PC-3 (cell line): ENCODE results near the gene ANK2.

Experiments
- EZH2 ChIP-seq: fragments of 300-600 bp; sonication (generic); IDR thresholded peaks from one replicate; pipeline ENCODE4 v1.6.1; 2017; ENCODE audit warnings: antibody characterized with exemption, mild to moderate bottlenecking, low read length; ENCODE audit not compliant: unreplicated experiment
- EZH2phosphoT487 ChIP-seq: fragments of 300-600 bp; sonication (generic); IDR thresholded peaks from 2 replicates; pipeline ENCODE4 v1.6.1; 2018; ENCODE audit warnings: mild to moderate bottlenecking, antibody characterized with exemption, low read length, borderline replicate concordance
- TF ChIP-seq, protein P1 (sequence below): fragments of 300-600 bp; sonication (generic); conservative IDR thresholded peaks from 2 replicates; pipeline ENCODE4 v1.5.1; 2017; ENCODE audit warnings: antibody characterized with exemption, low read depth, mild to moderate bottlenecking, low read length

DNA sequence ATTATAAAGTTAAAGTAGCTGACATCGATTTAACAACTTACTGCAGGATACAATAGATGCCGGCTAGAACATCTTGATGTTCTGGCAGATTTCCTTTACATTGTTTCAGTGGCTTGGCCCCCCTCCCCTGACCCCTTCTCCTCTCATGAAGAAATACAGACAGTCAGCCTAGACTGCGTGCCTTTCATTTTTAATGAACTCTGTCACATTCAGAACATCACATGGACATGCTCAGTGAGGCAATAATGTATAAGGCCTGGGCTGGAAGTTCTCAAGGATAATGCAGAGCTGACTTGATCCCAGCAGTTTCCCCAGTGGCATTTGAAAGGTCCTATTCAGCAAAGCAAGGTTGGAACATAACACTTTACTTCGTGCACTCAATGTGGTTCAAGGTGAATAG, 239.2 kb downstream of the ANK2 start:
- TF ChIP-seq, protein P1, sequence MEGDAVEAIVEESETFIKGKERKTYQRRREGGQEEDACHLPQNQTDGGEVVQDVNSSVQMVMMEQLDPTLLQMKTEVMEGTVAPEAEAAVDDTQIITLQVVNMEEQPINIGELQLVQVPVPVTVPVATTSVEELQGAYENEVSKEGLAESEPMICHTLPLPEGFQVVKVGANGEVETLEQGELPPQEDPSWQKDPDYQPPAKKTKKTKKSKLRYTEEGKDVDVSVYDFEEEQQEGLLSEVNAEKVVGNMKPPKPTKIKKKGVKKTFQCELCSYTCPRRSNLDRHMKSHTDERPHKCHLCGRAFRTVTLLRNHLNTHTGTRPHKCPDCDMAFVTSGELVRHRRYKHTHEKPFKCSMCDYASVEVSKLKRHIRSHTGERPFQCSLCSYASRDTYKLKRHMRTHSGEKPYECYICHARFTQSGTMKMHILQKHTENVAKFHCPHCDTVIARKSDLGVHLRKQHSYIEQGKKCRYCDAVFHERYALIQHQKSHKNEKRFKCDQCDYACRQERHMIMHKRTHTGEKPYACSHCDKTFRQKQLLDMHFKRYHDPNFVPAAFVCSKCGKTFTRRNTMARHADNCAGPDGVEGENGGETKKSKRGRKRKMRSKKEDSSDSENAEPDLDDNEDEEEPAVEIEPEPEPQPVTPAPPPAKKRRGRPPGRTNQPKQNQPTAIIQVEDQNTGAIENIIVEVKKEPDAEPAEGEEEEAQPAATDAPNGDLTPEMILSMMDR = no peak
- no peak for TF ChIP-seq EZH2
- TF ChIP-seq EZH2phosphoT487 = no peak
